Stimulated activated CD4-positive, alpha-beta T cell treated with anti-CD3 and anti-CD28 coated beads, Interleukin-15, amount 100 ng/mL, for 24 hours (primary cell): ENCODE data around the gene FAR1.
A peak's percentile ranks its signal among the peaks of the same experiment; 100 is the strongest.
"Not testable (repeated sequence)": the region's sequence is repeated elsewhere in the genome, so short reads cannot be mapped to it uniquely, and the experiment has no call there.

Experiments used
- DNase-seq: peaks from one replicate; pipeline ENCODE4 v3.0.0-alpha.2; 2020

The FAR1 gene

GRCh38 chr11:13668102-13668956 is at the start of gene FAR1:
Gene FAR1 (plus strand): TSS chr11:13668668. CDS start chr11:13694766, 26,098 bp downstream.
- peak; percentile 97 for DNase-seq

- DNase-seq, result no peak
Observed at GRCh38 chr11:13620063-13620462, 48.4 kb upstream of the FAR1 start.

DNA sequence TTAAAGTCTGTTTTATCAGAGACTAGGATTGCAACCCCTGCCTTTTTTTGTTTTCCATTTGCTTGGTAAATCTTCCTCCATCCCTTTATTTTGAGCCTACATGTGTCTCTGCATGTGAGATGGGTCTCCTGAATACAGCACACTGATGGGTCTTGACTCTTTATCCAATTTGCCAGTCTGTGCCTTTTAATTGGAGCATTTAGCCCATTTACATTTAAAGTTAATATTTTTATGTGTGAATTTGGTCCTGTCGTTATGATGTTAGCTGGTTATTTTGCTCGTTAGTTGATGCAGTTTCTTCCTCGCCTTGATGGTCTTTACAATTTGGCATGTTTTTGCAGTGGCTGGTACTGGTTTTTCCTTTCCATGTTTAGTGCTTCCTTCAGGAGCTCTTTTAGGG is 41.6 kb upstream of the FAR1 start:
- not testable (repeated sequence) for DNase-seq

GRCh38 chr11:13628634-13629033 is 39.8 kb upstream of the FAR1 start:
- not testable (repeated sequence) for DNase-seq

DNA sequence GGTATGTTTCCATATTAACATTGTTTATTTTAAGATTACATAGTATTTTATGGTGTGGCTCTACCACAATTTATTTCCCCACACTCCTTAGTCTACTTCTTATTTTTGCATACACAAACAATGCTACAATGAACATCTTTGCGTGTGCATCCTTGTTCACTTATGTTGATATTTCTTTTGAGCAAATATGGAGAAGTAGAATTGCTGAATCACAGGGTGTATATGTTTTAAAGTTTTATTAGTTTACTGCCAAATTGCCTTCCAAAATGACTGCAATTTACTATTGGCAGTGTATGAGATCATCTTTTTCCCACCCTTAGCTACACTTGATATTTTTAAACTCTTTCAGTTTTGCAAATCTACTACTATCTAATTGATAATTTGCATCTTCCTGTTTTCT is 38.7 kb upstream of the FAR1 start:
- DNase-seq, result no peak

- DNase-seq, result no peak
Observed at GRCh38 chr11:13635290-13635689, 33.2 kb upstream of the FAR1 start.

DNA sequence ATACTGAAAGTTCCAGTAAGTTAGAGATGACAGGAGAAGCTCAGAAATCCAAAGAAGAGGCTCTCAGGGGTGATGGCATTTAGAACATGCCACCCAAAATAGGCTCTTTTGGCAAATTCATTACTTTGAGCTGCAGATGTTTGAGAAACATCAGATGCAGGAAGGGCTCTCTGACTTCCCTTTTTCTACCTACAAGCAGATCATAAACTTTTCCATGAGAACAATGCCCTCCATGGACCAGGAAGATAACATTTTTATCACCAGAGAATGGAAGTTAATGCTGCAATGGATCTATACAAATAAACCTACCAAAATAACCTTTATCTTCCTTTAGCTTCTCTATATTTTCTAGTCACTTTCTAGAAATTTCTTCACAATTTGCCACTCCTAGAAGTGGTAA is 32.7 kb upstream of the FAR1 start:
- DNase-seq, result no peak

- no peak for DNase-seq
Observed at GRCh38 chr11:13637125-13638069, 31.1 kb upstream of the FAR1 start.

GRCh38 chr11:13638422-13638821 is 30.0 kb upstream of the FAR1 start:
- DNase-seq, result no peak

DNA sequence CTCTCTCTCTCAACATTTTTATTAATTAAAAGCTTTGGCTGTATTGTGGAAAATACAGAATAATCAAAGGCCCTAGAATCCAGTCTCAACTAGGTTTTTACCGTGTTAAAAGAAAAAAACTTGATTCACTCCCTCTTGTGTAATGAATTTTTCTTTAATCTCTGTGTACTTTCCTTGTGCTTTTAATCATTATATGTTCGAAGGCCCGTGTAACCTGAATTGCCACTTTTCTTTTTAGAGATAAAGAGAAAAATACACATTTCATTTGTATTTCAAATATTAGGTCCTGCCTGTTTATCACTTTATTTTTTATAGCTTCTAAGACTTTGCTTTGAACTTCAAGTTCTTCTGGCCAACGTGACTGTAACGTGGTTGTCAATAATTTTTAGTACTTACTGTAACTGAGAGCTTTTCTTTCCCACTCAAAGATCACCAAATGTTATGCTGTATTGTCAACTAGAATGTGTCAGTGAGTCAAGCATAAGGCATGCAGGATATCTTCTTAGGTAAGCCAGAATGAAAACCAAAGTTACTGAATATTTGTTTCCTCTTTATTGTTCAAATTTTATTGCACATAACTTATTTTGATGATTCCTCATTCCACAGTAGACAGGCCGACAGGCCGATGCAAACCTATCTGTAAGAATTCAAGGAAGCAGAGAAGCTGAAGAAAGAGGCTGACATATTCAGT is 23.3 kb upstream of the FAR1 start:
- no peak for DNase-seq

GRCh38 chr11:13647391-13647790 is 21.1 kb upstream of the FAR1 start:
- no peak for DNase-seq

DNA sequence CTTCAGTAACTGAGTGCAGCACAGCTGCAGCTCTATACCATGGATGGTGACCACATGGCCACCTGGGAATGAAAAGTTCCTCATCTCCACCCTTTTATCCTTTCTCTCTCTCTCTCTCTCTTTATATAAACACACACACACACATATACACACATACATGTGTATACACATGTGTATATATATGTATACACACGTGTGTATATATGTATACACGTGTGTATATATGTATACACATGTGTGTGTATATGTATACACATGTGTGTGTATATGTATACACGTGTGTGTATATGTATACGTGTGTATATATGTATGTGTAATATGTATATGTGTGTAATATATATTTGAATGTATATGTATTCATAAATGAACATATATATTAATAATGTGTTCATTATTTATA is 18.8 kb upstream of the FAR1 start:
- DNase-seq, result no peak

DNA sequence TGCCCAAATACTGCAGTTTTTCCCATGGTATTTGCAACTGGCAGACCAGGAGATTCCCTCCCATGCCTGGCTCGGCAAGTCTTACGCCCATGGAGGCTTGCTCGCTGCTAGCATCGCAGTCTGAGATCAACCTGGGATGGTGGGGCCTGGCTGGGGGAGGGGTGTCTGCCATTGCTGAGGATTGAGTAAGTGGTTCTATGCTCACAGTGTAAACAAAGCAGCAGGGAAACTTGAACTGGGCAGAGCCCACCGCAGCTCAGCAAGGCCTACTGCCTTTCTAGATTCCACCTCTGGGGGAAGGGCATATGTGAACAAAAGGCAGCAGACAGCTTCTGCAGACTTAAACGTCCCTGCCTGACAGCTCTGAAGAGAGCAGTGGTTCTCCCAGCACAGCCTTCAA is 17.0 kb upstream of the FAR1 start:
- not testable (repeated sequence) for DNase-seq

GRCh38 chr11:13661074-13661623 is 7.3 kb upstream of the FAR1 start:
- DNase-seq, result no peak

GRCh38 chr11:13663631-13664071 is 4.8 kb upstream of the FAR1 start:
- DNase-seq, result no peak

DNA sequence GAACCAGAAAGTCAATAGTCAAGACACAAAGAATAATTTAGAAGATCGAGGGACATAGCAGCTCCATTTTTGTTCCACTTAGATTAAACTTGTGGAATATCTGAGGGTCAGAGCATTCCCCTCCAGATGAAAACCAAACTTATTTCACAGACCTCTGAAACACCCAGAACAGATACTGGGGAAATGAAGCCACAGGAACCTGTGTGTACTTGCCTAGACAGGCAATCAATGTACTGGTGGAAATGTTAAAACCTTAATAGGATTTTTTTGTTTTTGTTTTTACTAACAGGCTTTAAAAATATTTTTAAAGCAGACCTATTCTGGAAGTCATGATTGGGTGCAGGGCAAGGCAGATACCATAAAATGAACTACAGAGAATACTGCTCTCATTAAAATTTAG is 4.1 kb upstream of the FAR1 start:
- no peak for DNase-seq

DNA sequence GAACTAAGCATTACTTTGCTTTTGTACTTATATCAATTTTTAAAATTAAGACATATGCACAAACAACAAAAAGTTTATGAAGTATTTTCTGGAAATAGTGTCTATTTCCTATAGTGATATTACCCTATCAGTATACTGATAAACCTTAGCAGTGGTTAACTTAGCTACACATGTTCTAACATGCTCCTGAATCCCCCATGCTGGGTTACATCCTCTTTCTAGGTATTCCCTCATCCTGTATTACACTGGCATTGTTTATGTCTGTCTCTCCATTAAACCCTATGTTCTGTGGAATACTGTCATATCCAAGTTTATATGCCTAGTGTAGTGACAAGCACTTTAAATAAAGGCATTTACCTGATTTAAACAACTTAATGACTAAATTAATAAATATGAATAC is 1.8 kb upstream of the FAR1 start:
- no peak for DNase-seq

- no peak for DNase-seq
Observed at GRCh38 chr11:13667245-13667644, 1.2 kb upstream of the FAR1 start.

- no peak for DNase-seq
Observed at GRCh38 chr11:13667795-13668101, 720 bp upstream of the FAR1 start.

GRCh38 chr11:13668957-13669521 is 571 bp downstream of the FAR1 start:
- peak; percentile 66 for DNase-seq

DNA sequence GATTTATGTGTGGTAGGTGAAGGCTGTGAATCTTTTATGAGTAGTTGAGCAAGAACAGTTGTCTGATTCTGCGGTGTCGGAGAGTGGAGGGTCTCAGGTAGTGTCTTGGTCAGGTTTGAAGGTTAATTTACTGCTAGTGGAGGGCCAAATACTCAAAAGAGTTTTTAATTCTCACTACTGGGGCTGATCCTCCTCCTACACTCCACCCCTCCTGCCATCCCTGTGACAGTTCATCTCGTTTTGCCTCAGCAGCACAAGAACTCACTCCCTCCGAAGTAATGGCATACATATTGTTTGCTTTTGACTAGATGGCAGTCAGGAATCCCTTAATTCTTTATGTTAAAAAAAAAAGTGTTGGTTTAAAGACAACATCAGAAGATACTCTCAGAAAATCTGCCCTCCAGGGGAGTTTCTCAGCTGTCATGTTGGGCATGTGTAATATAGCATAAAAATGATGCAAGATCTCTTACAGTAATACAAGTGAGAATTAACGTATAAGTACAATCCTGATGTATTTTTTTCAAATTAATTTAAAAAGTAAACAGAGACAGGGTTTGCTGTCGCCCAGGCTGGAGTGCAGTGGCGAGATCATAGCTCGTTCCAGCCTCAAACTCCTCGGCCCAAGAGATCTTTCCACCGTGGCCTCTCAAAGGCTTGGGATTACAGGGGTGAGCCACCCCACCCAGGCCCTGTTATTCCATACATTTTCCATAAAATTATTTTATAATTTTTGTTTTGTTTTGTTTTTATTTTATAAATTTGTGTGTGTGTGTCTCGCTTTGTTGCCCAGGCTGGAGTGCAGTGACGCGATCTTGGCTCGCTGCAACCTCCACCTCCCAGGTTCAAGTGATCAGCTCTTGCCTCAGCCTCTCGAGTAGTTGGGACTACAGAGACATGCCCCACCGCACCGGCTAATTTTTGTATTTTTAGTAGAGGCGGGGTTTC is 1.3 kb downstream of the FAR1 start:
- DNase-seq, result peak; percentile 17
